ENCODE data around the gene LACRT. TPM values are rescaled to one million over a fixed set of nuclear protein-coding genes. Genes with fewer than 3 reads are reported as not detected.

The LACRT gene
- total and polyA plus RNA-seq, 2 of the 4 experiments (the other 2 are of a cell fraction): not detected

DNA sequence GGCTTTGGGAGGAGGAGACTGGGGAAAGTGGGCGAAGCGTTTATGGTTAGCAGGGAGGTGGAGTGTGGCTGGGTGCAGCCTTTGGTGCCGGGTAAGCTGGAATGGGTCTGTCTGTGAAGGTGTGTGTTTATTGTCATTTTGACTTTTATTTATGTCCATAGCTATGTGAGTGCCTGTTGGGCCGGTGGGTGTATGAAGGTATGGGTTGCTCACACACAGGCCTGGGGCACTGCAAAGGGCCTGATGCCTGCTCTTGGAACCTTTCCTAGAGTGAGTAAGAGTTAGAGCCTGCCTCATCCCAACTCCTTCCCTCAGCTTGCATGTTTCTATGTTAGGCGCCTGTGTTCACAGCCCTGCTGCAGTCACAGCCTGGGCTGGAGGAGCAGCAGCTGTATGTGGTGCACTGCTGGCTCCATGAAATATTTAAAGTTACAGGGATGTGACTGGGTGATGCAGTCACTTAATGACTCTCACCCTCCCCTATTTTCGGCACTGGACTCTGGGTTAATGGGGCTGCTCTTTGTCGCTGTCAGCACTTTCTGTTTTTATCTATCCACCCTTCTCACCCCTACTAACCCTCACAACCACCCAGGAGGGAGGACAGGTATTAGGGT lies 43.6 kb downstream of the LACRT start:
- Histone ChIP-seq H3K23ac (ENCODE audit: low read depth, low read length) (no peak overlapping the region), H3K79me1 (ENCODE audit: low read depth in 1 of 2, low read length in 2 of 2) (no peaks in the 10 kb centered on the region), H4K91ac (ENCODE audit: insufficient read depth, low read depth, low read length) (no peak overlapping the region), H2BK15ac (ENCODE audit: low read depth, low read length) (no peak overlapping the region), H2AK5ac (ENCODE audit: low read depth, low read length) (no peak overlapping the region), H3K9me3 (ENCODE audit: control insufficient read depth, insufficient read depth, low read length) (no peaks in the 10 kb centered on the region), H3K4ac (ENCODE audit: low read depth, low read length) (no peak overlapping the region), H3K18ac (ENCODE audit: low read depth, low read length) (no peak overlapping the region), H3K56ac (ENCODE audit: extremely low read depth, insufficient read depth, low read length) (no peak overlapping the region), H3K9me1 (ENCODE audit: insufficient read depth, low read length) (no peaks in the 10 kb centered on the region), H3K14ac (replicated peaks; ENCODE audit: low read depth, low read length) (no peak overlapping the region), H4K20me1 (ENCODE audit: insufficient read depth, low read length) (no peaks in the 10 kb centered on the region), H3K36me3 (ENCODE audit: control insufficient read depth, insufficient read depth, low read length) (no peaks in the 10 kb centered on the region), H2AFZ (replicated peaks; ENCODE audit: low read length, poor library complexity) (no peak overlapping the region), H3K27ac (ENCODE audit: insufficient read depth, low read length) (no peak overlapping the region), H3K4me1 (ENCODE audit: control insufficient read depth, insufficient read depth, low read length) (no peaks in the 10 kb centered on the region), H3K27me3 (ENCODE audit: control insufficient read depth, insufficient read depth, low read length) (peaks cover 62% of the 10 kb centered on the region), H2BK5ac (ENCODE audit: low read depth, low read length, poor library complexity, severe bottlenecking) (no peak overlapping the region), H2AK9ac (replicated peaks; ENCODE audit: low read depth, low read length, poor library complexity) (no peak overlapping the region), H2BK20ac (ENCODE audit: low read depth, low read length) (no peak overlapping the region), H2BK120ac (ENCODE audit: low read depth, low read length) (no peak overlapping the region), H4K8ac (ENCODE audit: low read depth in 2 of 2, low read length in 2 of 2) (no peak overlapping the region), H3K4me2 (ENCODE audit: low read depth, low read length) (no peak overlapping the region), H3K4me3 (ENCODE audit: insufficient read depth, low read depth, low read length) (no peak overlapping the region), H4K5ac (ENCODE audit: low read depth, low read length) (no peak overlapping the region), H3K9ac (ENCODE audit: low read depth, low read length) (no peak overlapping the region)
- dilution Hi-C loops (cut with HindIII; ENCODE audit: low sequenced_read_pairs, unreplicated experiment): no loop called here
- no peak for TF ChIP-seq RFX5 (IDR thresholded peaks at IDR 0.05; ENCODE audit: low read depth, low read length)
- no peak for TF ChIP-seq RCOR1 (IDR thresholded peaks at IDR 0.05; ENCODE audit: insufficient replicate concordance, low read length)
- TF ChIP-seq MAZ (IDR thresholded peaks at IDR 0.05; ENCODE audit: borderline replicate concordance, low read depth, low read length): no peak
- TF ChIP-seq, protein P1, sequence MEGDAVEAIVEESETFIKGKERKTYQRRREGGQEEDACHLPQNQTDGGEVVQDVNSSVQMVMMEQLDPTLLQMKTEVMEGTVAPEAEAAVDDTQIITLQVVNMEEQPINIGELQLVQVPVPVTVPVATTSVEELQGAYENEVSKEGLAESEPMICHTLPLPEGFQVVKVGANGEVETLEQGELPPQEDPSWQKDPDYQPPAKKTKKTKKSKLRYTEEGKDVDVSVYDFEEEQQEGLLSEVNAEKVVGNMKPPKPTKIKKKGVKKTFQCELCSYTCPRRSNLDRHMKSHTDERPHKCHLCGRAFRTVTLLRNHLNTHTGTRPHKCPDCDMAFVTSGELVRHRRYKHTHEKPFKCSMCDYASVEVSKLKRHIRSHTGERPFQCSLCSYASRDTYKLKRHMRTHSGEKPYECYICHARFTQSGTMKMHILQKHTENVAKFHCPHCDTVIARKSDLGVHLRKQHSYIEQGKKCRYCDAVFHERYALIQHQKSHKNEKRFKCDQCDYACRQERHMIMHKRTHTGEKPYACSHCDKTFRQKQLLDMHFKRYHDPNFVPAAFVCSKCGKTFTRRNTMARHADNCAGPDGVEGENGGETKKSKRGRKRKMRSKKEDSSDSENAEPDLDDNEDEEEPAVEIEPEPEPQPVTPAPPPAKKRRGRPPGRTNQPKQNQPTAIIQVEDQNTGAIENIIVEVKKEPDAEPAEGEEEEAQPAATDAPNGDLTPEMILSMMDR (conservative IDR thresholded peaks at IDR 0.05; ENCODE audit: low read depth, low read length): no peak
- TF ChIP-seq CEBPB (IDR thresholded peaks at IDR 0.05; ENCODE audit: low read depth, low read length): no peak
- TF ChIP-seq BHLHE40 (IDR thresholded peaks at IDR 0.05; ENCODE audit: low read depth, low read length): no peak
- no peak for TF ChIP-seq MAFK (IDR thresholded peaks at IDR 0.05; ENCODE audit: low read depth, low read length)
- no peak for TF ChIP-seq SMC3 (IDR thresholded peaks at IDR 0.05; ENCODE audit: low read depth, low read length)
- no peak for TF ChIP-seq MXI1 (IDR thresholded peaks at IDR 0.05; ENCODE audit: borderline replicate concordance, low read depth, low read length)
- TF ChIP-seq, protein P2, sequence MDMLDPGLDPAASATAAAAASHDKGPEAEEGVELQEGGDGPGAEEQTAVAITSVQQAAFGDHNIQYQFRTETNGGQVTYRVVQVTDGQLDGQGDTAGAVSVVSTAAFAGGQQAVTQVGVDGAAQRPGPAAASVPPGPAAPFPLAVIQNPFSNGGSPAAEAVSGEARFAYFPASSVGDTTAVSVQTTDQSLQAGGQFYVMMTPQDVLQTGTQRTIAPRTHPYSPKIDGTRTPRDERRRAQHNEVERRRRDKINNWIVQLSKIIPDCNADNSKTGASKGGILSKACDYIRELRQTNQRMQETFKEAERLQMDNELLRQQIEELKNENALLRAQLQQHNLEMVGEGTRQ (IDR thresholded peaks at IDR 0.05; ENCODE audit: low read depth, low read length): no peak
- no peak for TF ChIP-seq POLR2A (IDR thresholded peaks at IDR 0.05; ENCODE audit: low read depth, low read length)
- no peak for TF ChIP-seq FOS (IDR thresholded peaks at IDR 0.05; ENCODE audit: low read depth, low read length)
- DNase-seq: peak; percentile 10
- ATAC-seq (ENCODE audit: low read depth): no peak
- in situ Hi-C loops (cut with MboI; ENCODE audit: low sequenced_read_pairs): no loop called here
- BruUV-seq (replicated peaks): no TSS peak
- intact Hi-C loops (cut with micrococcal nuclease): no loop called here
- 0% methylated on average over 1 of the region's 7 CpGs; no CpG with 5 or more reads in 1 of the 2 experiments for WGBS, 2 experiments (ENCODE audit: extremely low coverage in 2 of 2, insufficient read length in 1 of 2)
- POLR2A ChIA-PET (ENCODE audit: unreplicated experiment): no interaction called here
- CTCF ChIA-PET: no interaction called here
